Loucy (cell line): ENCODE data around the gene TCL1A.

Source experiments
- CTCF ChIP-seq: fragments of 200-600 bp; sonication (generic); conservative IDR thresholded peaks from 2 replicates; pipeline ENCODE4 v1.5.1; 2014; ENCODE audit warnings: mild to moderate bottlenecking, antibody characterized with exemption, low read length
- EZH2phosphoT487 ChIP-seq: fragments of 200-600 bp; IDR thresholded peaks from 2 replicates; pipeline ENCODE4 v1.6.1; 2018; ENCODE audit warnings: antibody characterized with exemption, mild to moderate bottlenecking, moderate library complexity, borderline replicate concordance

GRCh38 chr14:95725685-95726336 lies 11.9 kb upstream of the TCL1A start:
- TF ChIP-seq CTCF (no peak), EZH2phosphoT487 (no peak)
